Measurements from ENCODE around the gene PDF.
"Not testable (repeated sequence)": the region's sequence is repeated elsewhere in the genome, so short reads cannot be mapped to it uniquely, and the experiment has no call there.

Gene PDF

GRCh38 chr16:69330286-69331109 lies at the start of gene PDF:
Gene PDF (minus strand): TSS chr16:69330588. CDS start chr16:69330570, 18 bp downstream.
- DNase-seq (ENCODE audit: low read depth, low spot score) = peak; percentile 96

GRCh38 chr16:69378760-69379159 lies 48.4 kb upstream of the PDF start:
- no peak for DNase-seq (ENCODE audit: low read depth, low spot score)

DNA sequence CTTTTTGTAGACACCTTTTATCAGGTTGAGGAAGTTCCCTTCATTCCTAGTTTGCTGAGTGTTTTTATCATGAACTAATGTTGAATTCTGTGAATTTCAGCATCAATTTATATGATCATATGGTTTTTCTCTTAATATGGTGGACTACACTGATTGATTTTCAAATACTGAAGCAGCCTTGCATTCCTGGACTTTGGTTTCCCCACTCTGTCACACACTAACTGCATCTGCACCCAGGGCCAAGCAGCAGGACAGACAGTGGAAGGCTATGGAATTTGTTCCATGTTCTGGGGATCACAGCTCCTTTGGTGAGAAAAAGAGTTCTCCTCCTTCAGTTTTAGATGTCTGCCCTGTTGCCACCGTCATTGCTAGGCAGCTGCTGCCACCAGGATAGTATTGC lies 47.6 kb upstream of the PDF start:
- DNase-seq (ENCODE audit: low read depth, low spot score) = no peak

DNA sequence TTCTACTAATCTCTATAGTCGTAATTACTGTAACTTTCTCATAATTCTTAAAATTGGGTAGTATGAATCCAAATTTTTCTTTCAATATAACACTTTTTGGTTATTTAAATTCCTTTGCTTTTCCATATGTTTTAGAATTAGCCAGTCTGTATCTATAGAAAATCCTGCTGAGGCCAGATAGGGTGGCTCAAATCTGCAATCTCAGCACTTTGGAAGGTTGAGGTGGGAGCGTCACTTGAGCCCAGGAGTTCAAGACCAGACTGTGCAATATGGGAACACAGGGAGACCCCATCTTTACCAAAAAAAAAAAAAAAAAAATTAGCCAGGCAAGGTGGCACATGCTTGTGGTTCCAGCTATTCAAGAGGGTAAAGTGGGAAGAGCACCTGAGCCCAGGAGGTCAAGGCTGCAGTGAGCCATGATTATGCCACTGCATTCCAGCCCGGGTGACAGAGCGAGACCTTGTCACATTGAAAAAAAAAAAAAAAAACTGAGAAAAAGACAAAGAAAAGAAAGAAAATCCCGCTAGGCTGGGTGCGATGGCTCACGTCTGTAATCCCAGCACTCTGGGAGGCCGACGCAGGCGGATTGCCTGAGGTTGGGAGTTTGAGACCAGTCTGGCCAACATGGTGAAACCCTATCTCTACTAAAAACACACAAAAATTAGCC lies 46.1 kb upstream of the PDF start:
- no peak for DNase-seq (ENCODE audit: low read depth, low spot score)

- peak; percentile 42 for DNase-seq (ENCODE audit: low read depth, low spot score)
Observed at GRCh38 chr16:69373019-69373418, 42.6 kb upstream of the PDF start.

DNA sequence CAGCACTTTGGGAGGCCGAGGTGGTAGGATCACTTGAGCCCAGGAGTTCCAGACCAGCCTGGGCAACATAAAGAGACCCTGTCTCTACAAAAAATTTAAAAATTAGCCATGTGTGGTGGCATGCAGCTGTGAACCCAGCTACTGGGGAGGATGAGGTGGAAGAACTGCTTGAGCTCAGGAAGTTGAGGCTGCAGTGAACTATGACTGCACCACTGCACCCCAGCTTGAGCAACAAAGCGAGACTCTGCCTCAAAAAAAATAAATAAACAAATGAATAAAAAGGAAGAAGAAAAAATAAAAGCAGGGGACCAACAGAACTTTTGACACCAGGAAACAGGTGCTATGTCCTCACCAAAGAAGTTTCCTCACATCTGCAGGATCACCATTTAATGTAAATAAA lies 41.2 kb upstream of the PDF start:
- DNase-seq (ENCODE audit: low read depth, low spot score) = no peak

DNA sequence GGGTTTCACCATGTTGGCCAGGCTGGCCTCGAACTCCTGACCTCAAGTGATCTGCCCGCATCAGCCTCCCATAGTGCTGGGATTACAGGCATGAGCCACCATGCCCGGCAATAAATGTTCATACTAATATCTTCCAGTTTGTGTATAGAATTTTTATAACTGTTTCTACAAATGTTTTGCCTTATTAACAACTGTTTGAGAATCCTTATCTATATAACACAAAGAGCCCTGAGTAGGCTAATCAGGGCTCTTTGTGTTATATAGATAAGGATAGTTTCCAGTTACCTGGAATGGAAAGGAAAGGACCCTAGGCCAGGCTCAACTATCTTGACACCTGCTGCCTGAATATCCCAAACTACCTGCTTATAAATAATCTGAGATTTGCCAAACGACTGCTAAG lies 38.5 kb upstream of the PDF start:
- no peak for DNase-seq (ENCODE audit: low read depth, low spot score)

DNA sequence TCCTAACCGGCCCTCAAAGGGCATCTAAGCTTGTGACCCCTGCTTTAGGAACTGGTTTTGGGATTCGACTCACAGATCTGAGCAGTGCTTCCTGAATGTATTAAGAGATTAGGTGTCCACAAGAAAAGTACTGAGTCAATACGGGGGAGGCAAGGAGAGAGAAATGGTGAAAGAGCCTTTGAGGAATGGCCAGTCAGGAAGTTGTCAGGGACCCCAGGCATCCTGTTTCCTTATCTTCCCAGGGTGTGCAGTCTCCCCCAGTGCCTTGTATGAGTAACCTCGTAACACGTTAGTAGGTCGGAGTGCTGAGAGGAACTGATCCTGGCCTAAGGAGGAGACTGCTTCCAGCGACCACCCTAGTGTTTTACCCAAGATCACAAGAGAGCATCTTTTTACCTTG lies 37.6 kb upstream of the PDF start:
- peak; percentile 47 for DNase-seq (ENCODE audit: low read depth, low spot score)

GRCh38 chr16:69366431-69366830 lies 36.0 kb upstream of the PDF start:
- no peak for DNase-seq (ENCODE audit: low read depth, low spot score)

DNA sequence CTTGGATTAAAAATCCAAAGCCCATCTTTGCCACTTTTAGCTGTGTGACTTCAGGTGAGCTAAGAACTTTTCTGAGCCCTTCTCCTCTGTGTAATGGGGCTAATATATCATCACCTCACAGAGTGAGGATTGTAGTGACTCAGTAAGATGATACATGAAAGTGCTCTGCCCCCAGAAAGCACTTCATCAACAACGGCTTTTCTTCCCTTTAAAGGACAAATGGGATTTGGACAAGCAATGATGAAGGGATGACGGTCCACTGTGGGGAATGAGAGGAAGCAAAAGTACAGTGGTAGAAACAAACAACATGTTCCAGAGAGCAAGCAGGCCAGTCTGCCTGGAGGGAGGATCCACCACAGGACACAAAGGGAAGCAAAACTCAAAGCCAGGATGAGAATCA lies 35.5 kb upstream of the PDF start:
- DNase-seq (ENCODE audit: low read depth, low spot score) = no peak

GRCh38 chr16:69364088-69364487 lies 33.7 kb upstream of the PDF start:
- no peak for DNase-seq (ENCODE audit: low read depth, low spot score)

- no peak for DNase-seq (ENCODE audit: low read depth, low spot score)
Observed at GRCh38 chr16:69363281-69363717, 32.9 kb upstream of the PDF start.

GRCh38 chr16:69360070-69360469 lies 29.7 kb upstream of the PDF start:
- DNase-seq (ENCODE audit: low read depth, low spot score) = not testable (repeated sequence)

DNA sequence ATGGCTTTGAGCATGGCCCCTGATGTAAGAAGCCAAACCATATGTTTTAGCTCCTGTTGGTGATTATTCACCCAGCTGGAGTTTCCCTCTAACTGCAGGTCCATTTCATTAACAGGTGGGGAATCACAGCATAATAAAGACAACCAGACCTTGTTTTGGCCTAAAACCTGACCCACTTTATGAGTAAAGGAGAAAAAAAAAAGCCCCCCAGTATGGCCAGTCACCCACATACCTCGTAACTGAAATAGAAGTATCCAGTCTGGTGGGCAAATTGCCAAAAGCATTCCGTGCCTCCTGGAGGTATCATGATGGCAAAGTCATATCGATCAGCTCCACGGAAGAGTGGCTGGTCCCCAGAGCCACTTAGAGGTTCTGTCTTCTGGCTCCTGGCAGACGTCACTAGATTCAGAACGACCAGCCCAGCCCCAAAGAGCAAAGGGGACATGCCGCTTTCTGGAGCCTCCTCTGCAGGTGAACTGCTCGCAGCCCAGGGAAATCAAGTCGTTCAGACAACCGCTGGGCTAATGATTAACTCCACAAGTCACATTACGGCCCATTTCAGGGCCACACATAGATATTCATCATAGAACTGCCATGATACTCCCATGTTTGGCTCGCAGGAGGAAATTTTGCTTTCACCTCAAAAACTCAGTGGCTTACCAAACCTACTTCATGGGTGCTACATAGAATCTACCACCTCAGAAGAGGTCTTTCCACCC lies 21.1 kb upstream of the PDF start, which contains the start of gene TMED6:
Gene TMED6 (minus strand): TSS at position 478 of the 719 bp plus-strand sequence. CDS start 33 bp downstream, at position 445.
- DNase-seq (ENCODE audit: low read depth, low spot score) = no peak

GRCh38 chr16:69350536-69351133 lies 20.2 kb upstream of the PDF start:
- DNase-seq (ENCODE audit: low read depth, low spot score) = no peak

DNA sequence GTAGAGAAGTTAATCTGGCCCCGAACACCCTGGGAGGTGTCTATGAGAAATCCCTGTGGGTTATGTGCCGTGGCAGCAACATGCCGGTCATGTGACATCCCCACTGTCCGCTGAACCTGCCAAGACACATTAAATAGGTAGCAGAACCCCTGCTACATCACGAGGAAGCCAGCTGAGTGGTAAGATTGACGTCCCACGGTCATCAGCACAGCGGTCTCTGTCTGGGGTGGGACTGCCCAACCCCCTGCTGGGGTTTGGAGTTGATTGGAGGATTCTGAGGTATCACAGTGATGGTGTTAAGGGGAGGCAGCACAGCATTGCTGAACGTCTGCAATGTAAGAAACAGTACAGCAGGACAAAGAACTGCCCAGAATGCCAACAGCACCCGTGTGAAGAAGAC lies 19.1 kb upstream of the PDF start:
- no peak for DNase-seq (ENCODE audit: low read depth, low spot score)

DNA sequence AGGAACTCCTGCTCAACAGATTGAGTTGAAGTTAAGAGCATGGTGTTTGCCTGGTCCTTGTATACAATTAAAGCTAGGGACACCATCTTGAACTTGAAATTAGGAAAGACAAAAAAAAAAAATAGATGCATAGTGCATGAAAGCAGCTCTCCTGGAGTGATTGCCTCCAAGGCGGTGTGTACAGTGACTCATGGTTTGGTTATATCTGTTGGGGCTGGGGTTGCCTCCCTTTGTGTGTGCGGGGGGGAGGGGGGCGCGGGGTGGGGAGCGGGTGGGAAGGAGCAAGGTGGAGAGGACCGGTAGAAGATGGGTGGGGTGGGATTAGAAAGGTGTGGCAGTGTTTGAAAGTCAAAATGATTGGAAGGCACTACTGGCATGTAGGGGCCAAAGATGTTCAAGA lies 17.8 kb upstream of the PDF start:
- DNase-seq (ENCODE audit: low read depth, low spot score) = no peak

DNA sequence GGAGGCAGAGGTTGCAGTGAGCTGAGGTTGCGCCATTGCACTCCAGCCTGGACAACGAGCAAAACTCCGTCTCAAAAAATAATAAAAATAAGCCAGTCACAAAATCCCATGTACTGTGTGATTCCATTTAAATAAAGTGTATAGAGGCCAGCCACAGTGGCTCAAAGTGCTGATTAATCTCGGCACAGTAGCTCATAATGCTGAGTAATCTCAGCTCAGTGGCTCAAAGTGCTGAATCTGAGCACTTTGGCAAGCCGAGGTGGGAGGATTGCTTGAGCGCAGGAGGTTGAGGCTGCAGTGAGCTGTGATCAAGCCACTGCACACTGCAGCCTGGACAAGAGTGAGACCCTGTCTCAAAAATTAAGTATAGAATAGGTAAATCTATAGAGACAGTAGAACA lies 16.3 kb upstream of the PDF start:
- no peak for DNase-seq (ENCODE audit: low read depth, low spot score)

GRCh38 chr16:69345923-69346322 lies 15.5 kb upstream of the PDF start:
- DNase-seq (ENCODE audit: low read depth, low spot score) = no peak

GRCh38 chr16:69344171-69344570 lies 13.8 kb upstream of the PDF start:
- no peak for DNase-seq (ENCODE audit: low read depth, low spot score)

GRCh38 chr16:69340095-69340644 lies 9.8 kb upstream of the PDF start:
- no peak for DNase-seq (ENCODE audit: low read depth, low spot score)
